H1 (cell line): Measurements from ENCODE around the gene NAP1L1. TPM values are rescaled to one million over a fixed set of nuclear protein-coding genes. Genes with fewer than 3 reads are reported as not detected.

ENCODE experiments used
- ASH2L ChIP-seq: fragments of 200-600, 300-600 bp; sonication (generic); IDR thresholded peaks from one replicate; pipeline ENCODE4 v1.7.1; 2017; ENCODE audit warnings: low read length
- CBX5 ChIP-seq: fragments of 300-800, 300-1000 bp; sonication (generic); IDR thresholded peaks from 2 replicates; pipeline ENCODE4 v1.7.1; 2016; ENCODE audit warnings: antibody characterized with exemption, low read length, low read depth
- CEBPB ChIP-seq: IDR thresholded peaks from 2 replicates; pipeline ENCODE4 v1.6.1; 2012; ENCODE audit warnings: low read depth, low read length
- GABPA ChIP-seq: IDR thresholded peaks from 2 replicates; pipeline ENCODE4 v1.6.1; 2011; ENCODE audit warnings: mild to moderate bottlenecking, low read length, moderate library complexity, borderline replicate concordance; ENCODE audit not compliant: insufficient read depth
- NANOG ChIP-seq: IDR thresholded peaks from 2 replicates; pipeline ENCODE4 v1.6.1; 2011; ENCODE audit warnings: low read length, low read depth, mild to moderate bottlenecking, inconsistent platforms; ENCODE audit not compliant: insufficient read depth, poor library complexity, severe bottlenecking
- RAD21 ChIP-seq, 2 experiments: IDR thresholded peaks in 1 of 2; conservative IDR thresholded peaks in 1 of 2; 2 replicates each; pipeline ENCODE4 v1.6.1; 2011; ENCODE audit warnings: low read depth in 2 of 2, low read length in 2 of 2, improper control_type of control experiment in 1 of 2, inconsistent platforms in 1 of 2, mild to moderate bottlenecking in 1 of 2, moderate library complexity in 1 of 2
- SIRT6 ChIP-seq: IDR thresholded peaks from one replicate; pipeline ENCODE4 v1.7.1; 2012; ENCODE audit warnings: low read length, inconsistent platforms
- polyA plus RNA-seq, 7 experiments: library from polyadenylated mRNA; depleted of rRNA in 3 of 7; stranded (reverse) in 5 of 7; unstranded in 2 of 7; fragments of >200 nt in 5 of 7; fragments of 200-250 nt in 2 of 7; gene quantifications; 1 replicate in 5 of 7; 2 replicates in 1 of 7; 4 replicates in 1 of 7; pipeline versions ENCODE4 v1.2.1 to v1.2.3, GENCODE V29; 2011 to 2013; ENCODE audit warnings: missing spikeins in 2 of 7, mixed read lengths in 2 of 7
- total RNA-seq: library from RNA; stranded (reverse); fragmentation: NEBNext Ultra II Directional; extraction: Animal tissue kit (Norgen Biotek cat#: 25700); gene quantifications from 2 replicates; pipeline ENCODE4 v1.2.1, GENCODE V29; 2021
- TF ChIP-seq, protein P1 (sequence below): fragments of 300-600 bp; sonication (generic); IDR thresholded peaks from 2 replicates; pipeline ENCODE4 v1.7.1; 2012; ENCODE audit warnings: low read length, moderate library complexity, mild to moderate bottlenecking, inconsistent platforms; ENCODE audit not compliant: insufficient replicate concordance
- TF ChIP-seq, protein P2 (sequence below): IDR thresholded peaks from 2 replicates; pipeline ENCODE4 v1.6.1; 2011; ENCODE audit warnings: low read length, improper control_type of control experiment

The NAP1L1 gene
- total and polyA plus RNA-seq, 2 of the 8 experiments (the other 6 are each of a cell fraction or from before 2014, with no cell fraction given): 202 to 1,159 TPM

DNA sequence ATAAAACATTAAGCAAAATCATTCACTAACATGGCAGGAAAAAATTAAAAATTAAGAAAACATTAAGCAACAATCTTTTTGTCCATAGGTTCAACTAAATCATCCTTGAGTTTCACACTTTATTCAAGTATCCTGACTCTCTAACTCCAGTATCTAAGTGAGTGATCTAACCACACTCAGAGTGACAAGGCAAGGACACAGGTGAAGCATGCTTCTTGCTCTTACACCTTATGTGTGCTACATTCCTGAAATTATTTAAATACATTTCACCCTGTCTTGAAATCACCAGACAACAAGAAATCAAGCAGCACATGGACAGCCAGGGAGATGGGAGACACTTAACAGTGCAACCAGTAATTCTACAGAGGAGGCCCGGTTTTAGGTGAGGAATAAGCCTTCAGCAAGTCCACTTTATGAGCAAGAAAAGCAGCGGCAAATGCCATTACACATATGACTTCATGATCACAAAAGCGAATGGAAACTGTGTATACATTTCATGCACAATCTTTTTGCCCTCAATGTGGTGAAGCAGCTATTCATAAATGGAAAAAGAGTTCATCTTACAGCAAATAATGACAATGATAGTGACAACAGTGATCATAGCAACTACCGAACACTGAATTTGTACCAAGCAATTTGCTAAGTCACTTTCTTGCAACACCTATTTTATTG lies 90.3 kb downstream of the NAP1L1 start (continued):
- TF ChIP-seq, protein P1, sequence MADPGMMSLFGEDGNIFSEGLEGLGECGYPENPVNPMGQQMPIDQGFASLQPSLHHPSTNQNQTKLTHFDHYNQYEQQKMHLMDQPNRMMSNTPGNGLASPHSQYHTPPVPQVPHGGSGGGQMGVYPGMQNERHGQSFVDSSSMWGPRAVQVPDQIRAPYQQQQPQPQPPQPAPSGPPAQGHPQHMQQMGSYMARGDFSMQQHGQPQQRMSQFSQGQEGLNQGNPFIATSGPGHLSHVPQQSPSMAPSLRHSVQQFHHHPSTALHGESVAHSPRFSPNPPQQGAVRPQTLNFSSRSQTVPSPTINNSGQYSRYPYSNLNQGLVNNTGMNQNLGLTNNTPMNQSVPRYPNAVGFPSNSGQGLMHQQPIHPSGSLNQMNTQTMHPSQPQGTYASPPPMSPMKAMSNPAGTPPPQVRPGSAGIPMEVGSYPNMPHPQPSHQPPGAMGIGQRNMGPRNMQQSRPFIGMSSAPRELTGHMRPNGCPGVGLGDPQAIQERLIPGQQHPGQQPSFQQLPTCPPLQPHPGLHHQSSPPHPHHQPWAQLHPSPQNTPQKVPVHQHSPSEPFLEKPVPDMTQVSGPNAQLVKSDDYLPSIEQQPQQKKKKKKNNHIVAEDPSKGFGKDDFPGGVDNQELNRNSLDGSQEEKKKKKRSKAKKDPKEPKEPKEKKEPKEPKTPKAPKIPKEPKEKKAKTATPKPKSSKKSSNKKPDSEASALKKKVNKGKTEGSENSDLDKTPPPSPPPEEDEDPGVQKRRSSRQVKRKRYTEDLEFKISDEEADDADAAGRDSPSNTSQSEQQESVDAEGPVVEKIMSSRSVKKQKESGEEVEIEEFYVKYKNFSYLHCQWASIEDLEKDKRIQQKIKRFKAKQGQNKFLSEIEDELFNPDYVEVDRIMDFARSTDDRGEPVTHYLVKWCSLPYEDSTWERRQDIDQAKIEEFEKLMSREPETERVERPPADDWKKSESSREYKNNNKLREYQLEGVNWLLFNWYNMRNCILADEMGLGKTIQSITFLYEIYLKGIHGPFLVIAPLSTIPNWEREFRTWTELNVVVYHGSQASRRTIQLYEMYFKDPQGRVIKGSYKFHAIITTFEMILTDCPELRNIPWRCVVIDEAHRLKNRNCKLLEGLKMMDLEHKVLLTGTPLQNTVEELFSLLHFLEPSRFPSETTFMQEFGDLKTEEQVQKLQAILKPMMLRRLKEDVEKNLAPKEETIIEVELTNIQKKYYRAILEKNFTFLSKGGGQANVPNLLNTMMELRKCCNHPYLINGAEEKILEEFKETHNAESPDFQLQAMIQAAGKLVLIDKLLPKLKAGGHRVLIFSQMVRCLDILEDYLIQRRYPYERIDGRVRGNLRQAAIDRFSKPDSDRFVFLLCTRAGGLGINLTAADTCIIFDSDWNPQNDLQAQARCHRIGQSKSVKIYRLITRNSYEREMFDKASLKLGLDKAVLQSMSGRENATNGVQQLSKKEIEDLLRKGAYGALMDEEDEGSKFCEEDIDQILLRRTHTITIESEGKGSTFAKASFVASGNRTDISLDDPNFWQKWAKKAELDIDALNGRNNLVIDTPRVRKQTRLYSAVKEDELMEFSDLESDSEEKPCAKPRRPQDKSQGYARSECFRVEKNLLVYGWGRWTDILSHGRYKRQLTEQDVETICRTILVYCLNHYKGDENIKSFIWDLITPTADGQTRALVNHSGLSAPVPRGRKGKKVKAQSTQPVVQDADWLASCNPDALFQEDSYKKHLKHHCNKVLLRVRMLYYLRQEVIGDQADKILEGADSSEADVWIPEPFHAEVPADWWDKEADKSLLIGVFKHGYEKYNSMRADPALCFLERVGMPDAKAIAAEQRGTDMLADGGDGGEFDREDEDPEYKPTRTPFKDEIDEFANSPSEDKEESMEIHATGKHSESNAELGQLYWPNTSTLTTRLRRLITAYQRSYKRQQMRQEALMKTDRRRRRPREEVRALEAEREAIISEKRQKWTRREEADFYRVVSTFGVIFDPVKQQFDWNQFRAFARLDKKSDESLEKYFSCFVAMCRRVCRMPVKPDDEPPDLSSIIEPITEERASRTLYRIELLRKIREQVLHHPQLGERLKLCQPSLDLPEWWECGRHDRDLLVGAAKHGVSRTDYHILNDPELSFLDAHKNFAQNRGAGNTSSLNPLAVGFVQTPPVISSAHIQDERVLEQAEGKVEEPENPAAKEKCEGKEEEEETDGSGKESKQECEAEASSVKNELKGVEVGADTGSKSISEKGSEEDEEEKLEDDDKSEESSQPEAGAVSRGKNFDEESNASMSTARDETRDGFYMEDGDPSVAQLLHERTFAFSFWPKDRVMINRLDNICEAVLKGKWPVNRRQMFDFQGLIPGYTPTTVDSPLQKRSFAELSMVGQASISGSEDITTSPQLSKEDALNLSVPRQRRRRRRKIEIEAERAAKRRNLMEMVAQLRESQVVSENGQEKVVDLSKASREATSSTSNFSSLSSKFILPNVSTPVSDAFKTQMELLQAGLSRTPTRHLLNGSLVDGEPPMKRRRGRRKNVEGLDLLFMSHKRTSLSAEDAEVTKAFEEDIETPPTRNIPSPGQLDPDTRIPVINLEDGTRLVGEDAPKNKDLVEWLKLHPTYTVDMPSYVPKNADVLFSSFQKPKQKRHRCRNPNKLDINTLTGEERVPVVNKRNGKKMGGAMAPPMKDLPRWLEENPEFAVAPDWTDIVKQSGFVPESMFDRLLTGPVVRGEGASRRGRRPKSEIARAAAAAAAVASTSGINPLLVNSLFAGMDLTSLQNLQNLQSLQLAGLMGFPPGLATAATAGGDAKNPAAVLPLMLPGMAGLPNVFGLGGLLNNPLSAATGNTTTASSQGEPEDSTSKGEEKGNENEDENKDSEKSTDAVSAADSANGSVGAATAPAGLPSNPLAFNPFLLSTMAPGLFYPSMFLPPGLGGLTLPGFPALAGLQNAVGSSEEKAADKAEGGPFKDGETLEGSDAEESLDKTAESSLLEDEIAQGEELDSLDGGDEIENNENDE: no peak
- no peak for TF ChIP-seq RAD21 (IDR thresholded peaks at IDR 0.05 in 1 of 2, conservative IDR thresholded peaks at IDR 0.05 in 1 of 2; ENCODE audit: low read depth in 2 of 2, low read length in 2 of 2)
- no peak for TF ChIP-seq CEBPB
- no peak for TF ChIP-seq NANOG
- TF ChIP-seq, protein P2, sequence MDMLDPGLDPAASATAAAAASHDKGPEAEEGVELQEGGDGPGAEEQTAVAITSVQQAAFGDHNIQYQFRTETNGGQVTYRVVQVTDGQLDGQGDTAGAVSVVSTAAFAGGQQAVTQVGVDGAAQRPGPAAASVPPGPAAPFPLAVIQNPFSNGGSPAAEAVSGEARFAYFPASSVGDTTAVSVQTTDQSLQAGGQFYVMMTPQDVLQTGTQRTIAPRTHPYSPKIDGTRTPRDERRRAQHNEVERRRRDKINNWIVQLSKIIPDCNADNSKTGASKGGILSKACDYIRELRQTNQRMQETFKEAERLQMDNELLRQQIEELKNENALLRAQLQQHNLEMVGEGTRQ: no peak
- TF ChIP-seq ASH2L: no peak
- no peak for TF ChIP-seq SIRT6
- TF ChIP-seq GABPA: no peak
- no peak for TF ChIP-seq CBX5
